K562 (cell line): ENCODE results near the gene PPP1R14D. TPM values are rescaled to one million over a fixed set of nuclear protein-coding genes. Genes with fewer than 3 reads are reported as not detected.
A peak's percentile ranks its signal among the peaks of the same experiment; 100 is the strongest.

Experiments
- ASH1L ChIP-seq: fragments of 450-650 bp; IDR thresholded peaks from 2 replicates; pipeline ENCODE4 v1.6.1; 2018; ENCODE audit warnings: borderline replicate concordance, mild to moderate bottlenecking, low read depth; ENCODE audit not compliant: partially characterized antibody
- ATF7 ChIP-seq: fragments of 450-650 bp; IDR thresholded peaks from 2 replicates; pipeline ENCODE4 v1.7.1; 2014; ENCODE audit warnings: mild to moderate bottlenecking, moderate library complexity
- BCOR ChIP-seq: fragments of 450-650 bp; IDR thresholded peaks from 2 replicates; pipeline ENCODE4 v1.6.1; 2016
- BDP1 ChIP-seq: IDR thresholded peaks from 3 replicates; pipeline ENCODE4 v1.6.1; 2011; ENCODE audit not compliant: insufficient read length, insufficient read depth
- BRF1 ChIP-seq: IDR thresholded peaks from 3 replicates; pipeline ENCODE4 v1.6.1; 2011; ENCODE audit warnings: borderline replicate concordance, mild to moderate bottlenecking; ENCODE audit not compliant: insufficient read length; ENCODE audit errors: extremely low read depth
- COPS2 ChIP-seq: fragments of 450-650 bp; conservative IDR thresholded peaks from 2 replicates; pipeline ENCODE4 v1.6.1; 2016; ENCODE audit warnings: mild to moderate bottlenecking, moderate library complexity
- CREB3L1 ChIP-seq: fragments of 450-650 bp; IDR thresholded peaks from 2 replicates; pipeline ENCODE4 v1.6.1; 2014; ENCODE audit warnings: low read depth, mild to moderate bottlenecking, moderate library complexity, borderline replicate concordance
- E2F8 ChIP-seq: fragments of 450-650 bp; IDR thresholded peaks from 2 replicates; pipeline ENCODE4 v1.7.1; 2018; ENCODE audit warnings: mild to moderate bottlenecking, low read depth; ENCODE audit not compliant: partially characterized antibody
- GATAD2B ChIP-seq: fragments of 450-650 bp; IDR thresholded peaks from 2 replicates; pipeline ENCODE4 v1.6.1; 2017; ENCODE audit warnings: mild to moderate bottlenecking, borderline replicate concordance
- MIER1 ChIP-seq: fragments of 450-650 bp; IDR thresholded peaks from 2 replicates; pipeline ENCODE4 v1.6.1; 2016; ENCODE audit warnings: antibody characterized with exemption, mild to moderate bottlenecking, low read depth
- PCBP1 ChIP-seq: fragments of 200-400 bp; formaldehyde crosslinking; IDR thresholded peaks from 2 replicates; pipeline ENCODE4 v1.6.1; 2018; ENCODE audit warnings: mild to moderate bottlenecking, low read depth, low read length; ENCODE audit not compliant: poor library complexity, severe bottlenecking
- RFX1 ChIP-seq: fragments of 450-650 bp; IDR thresholded peaks from 2 replicates; pipeline ENCODE4 v1.6.1; 2016; ENCODE audit warnings: mild to moderate bottlenecking, moderate library complexity
- RUNX1 ChIP-seq: sonication (generic); IDR thresholded peaks from 2 replicates; pipeline ENCODE4 v1.6.1; 2016; ENCODE audit warnings: antibody characterized with exemption, low read depth
- TAF1 ChIP-seq: IDR thresholded peaks from 2 replicates; pipeline ENCODE4 v1.6.1; 2011; ENCODE audit warnings: mild to moderate bottlenecking, low read length, moderate library complexity; ENCODE audit not compliant: insufficient read depth, control insufficient read depth, severe bottlenecking; ENCODE audit errors: extremely low read depth
- TEAD2 ChIP-seq: fragments of 450-650 bp; IDR thresholded peaks from 2 replicates; pipeline ENCODE4 v1.6.1; 2016; ENCODE audit warnings: missing genetic modification characterization, control low read depth, missing compliant biosample characterization
- ZNF24 ChIP-seq: fragments of 450-650 bp; IDR thresholded peaks from 2 replicates; pipeline ENCODE4 v1.6.1; 2016
- ZNF384 ChIP-seq: IDR thresholded peaks from 2 replicates; pipeline ENCODE4 v1.6.1; 2012; ENCODE audit warnings: low read depth, low read length, improper control_type of control experiment
- ZNF436 ChIP-seq: fragments of 250-450, 450-650 bp; sonication (Bioruptor Pico); formaldehyde crosslinking; IDR thresholded peaks from 2 replicates; pipeline ENCODE4 v1.7.0; 2020; ENCODE audit warnings: mild to moderate bottlenecking
- ZNF583 ChIP-seq: fragments of 250-450 bp; sonication (Bioruptor Pico); IDR thresholded peaks from 2 replicates; pipeline ENCODE4 v1.4.0; 2020
- ZNF77 ChIP-seq: fragments of 250-450 bp; sonication (Bioruptor Pico); IDR thresholded peaks from 2 replicates; pipeline ENCODE4 v1.5.0; 2020
- polyA plus RNA-seq, 8 experiments: library from polyadenylated mRNA; depleted of rRNA in 4 of 8; stranded (reverse) in 5 of 8; unstranded in 3 of 8; fragments of >200 nt; fragmentation: Nextera tagmentation in 2 of 8; fragmentation: Illumina TruSeq in 1 of 8; extraction: Ambion mirVana in 2 of 8; extraction: Trizol in 1 of 8; gene quantifications; 2 replicates each; pipeline versions ENCODE4 v1.2.1 to v1.2.3, GENCODE V29; 2011 to 2014; ENCODE audit warnings: inconsistent platforms in 1 of 8, missing spikeins in 1 of 8
- total RNA-seq, 7 experiments: library from RNA; depleted of rRNA in 6 of 7; stranded (reverse); fragments of >200 nt in 6 of 7; fragmentation: Illumina TruSeq in 2 of 7; extraction: Trizol in 2 of 7; gene quantifications; 2 replicates each; pipeline versions ENCODE4 v1.2.1 to v1.2.3, GENCODE V29; 2011 to 2021; ENCODE audit warnings: low replicate concordance in 1 of 7
- TF ChIP-seq, protein P1 (sequence below): sonication (generic); formaldehyde crosslinking; IDR thresholded peaks from 2 replicates; pipeline ENCODE4 v1.8.0; 2022; ENCODE audit warnings: mild to moderate bottlenecking, missing genetic modification reagents
- TF ChIP-seq, protein P2 (sequence below): fragments of 200-800 bp; sonication (Bioruptor generic); IDR thresholded peaks from 2 replicates; pipeline ENCODE4 v1.6.1; 2017; ENCODE audit warnings: missing genetic modification characterization, missing compliant biosample characterization

Gene PPP1R14D
- total and polyA plus RNA-seq, 9 of the 15 experiments (the other 6 are each of a cell fraction or from before 2014, with no cell fraction given) = 0.11 to 0.18 TPM; not detected in 7

DNA sequence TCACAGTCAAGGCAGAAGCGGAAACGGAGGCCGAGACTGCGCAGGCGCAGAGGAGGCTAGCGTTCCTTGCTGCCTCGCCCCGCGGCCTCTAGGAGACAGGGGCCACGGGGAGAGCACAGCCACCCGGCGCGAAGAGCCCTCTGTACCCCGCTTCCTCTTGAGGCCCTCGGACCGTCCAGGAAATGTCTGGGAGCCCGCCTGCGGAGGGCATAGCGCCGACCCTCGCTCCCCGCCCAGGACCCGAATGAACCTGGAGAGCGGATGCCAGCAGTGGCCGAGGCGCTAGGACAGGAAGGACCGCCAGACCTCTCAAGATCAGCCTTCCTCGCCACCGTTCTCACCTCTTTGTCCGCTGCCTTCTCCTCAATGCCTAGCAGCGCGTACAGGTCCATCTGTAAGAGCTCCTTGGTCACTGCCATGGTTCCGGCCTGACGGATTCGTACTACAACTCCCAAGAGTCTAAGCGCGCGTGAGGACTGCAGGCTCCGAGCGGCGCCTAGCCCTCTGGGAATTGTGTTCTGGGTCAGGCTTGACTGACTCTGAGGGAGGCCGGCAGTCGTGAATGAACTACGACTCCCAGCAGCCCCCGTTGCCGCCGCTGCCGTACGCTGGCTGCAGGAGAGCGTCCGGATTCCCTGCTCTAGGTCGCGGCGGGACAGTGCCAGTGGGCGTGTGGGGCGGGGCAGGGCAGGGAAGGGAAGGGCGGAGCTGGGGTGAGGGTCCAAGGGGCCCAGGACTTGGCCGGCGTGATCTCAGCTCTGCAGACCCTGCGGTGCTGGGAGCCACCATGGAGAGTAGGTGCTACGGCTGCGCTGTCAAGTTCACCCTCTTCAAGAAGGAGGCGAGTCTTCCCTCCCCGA lies 21.2 kb downstream of the PPP1R14D start, which contains the start of the genes DNAJC17 and ZFYVE19 (continued):
- TF ChIP-seq, protein P1, sequence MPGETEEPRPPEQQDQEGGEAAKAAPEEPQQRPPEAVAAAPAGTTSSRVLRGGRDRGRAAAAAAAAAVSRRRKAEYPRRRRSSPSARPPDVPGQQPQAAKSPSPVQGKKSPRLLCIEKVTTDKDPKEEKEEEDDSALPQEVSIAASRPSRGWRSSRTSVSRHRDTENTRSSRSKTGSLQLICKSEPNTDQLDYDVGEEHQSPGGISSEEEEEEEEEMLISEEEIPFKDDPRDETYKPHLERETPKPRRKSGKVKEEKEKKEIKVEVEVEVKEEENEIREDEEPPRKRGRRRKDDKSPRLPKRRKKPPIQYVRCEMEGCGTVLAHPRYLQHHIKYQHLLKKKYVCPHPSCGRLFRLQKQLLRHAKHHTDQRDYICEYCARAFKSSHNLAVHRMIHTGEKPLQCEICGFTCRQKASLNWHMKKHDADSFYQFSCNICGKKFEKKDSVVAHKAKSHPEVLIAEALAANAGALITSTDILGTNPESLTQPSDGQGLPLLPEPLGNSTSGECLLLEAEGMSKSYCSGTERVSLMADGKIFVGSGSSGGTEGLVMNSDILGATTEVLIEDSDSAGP (CRISPR knock-in tag) = no peak
- no peak for TF ChIP-seq RUNX1
- TF ChIP-seq BDP1 = no peak
- TF ChIP-seq BRF1 = no peak
- no peak for TF ChIP-seq BCOR
- TF ChIP-seq GATAD2B = no peak
- TF ChIP-seq MIER1 = no peak
- TF ChIP-seq ZNF436 (CRISPR knock-in tag) = no peak
- no peak for TF ChIP-seq COPS2
- TF ChIP-seq TEAD2 = no peak
- TF ChIP-seq ZNF24 = no peak
- no peak for TF ChIP-seq E2F8
- peak; percentile 57 for TF ChIP-seq TAF1
- TF ChIP-seq, protein P2, sequence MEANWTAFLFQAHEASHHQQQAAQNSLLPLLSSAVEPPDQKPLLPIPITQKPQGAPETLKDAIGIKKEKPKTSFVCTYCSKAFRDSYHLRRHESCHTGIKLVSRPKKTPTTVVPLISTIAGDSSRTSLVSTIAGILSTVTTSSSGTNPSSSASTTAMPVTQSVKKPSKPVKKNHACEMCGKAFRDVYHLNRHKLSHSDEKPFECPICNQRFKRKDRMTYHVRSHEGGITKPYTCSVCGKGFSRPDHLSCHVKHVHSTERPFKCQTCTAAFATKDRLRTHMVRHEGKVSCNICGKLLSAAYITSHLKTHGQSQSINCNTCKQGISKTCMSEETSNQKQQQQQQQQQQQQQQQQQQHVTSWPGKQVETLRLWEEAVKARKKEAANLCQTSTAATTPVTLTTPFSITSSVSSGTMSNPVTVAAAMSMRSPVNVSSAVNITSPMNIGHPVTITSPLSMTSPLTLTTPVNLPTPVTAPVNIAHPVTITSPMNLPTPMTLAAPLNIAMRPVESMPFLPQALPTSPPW (CRISPR knock-in tag) = peak; percentile 69; the same call in 1 of the 2 replicates
- peak; percentile 93 for TF ChIP-seq CREB3L1
- peak; percentile 41 for TF ChIP-seq ASH1L
- no peak for TF ChIP-seq ZNF77
- peak; percentile 76; the same call in 1 of the 2 replicates for TF ChIP-seq ZNF583
- no peak; the same call in 1 of the 2 replicates for TF ChIP-seq RFX1
- peak; percentile 35 for TF ChIP-seq PCBP1
- peak; percentile 51; the same call in 1 of the 2 replicates for TF ChIP-seq ATF7
- TF ChIP-seq ZNF384 = no peak
